T-helper 2 cell (primary cell): ENCODE measurements around the gene PKNOX2.
A peak's percentile ranks its signal among the peaks of the same experiment; 100 is the strongest.

Experiments used
- DNase-seq, 5 experiments: peaks; one replicate each; pipeline versions ENCODE4 v3.0.0 to v3.0.0-alpha.2; 2012 to 2022

PKNOX2 gene

GRCh38 chr11:125422681-125423080, 258.1 kb downstream of the PKNOX2 start:
- no peak for DNase-seq

DNA sequence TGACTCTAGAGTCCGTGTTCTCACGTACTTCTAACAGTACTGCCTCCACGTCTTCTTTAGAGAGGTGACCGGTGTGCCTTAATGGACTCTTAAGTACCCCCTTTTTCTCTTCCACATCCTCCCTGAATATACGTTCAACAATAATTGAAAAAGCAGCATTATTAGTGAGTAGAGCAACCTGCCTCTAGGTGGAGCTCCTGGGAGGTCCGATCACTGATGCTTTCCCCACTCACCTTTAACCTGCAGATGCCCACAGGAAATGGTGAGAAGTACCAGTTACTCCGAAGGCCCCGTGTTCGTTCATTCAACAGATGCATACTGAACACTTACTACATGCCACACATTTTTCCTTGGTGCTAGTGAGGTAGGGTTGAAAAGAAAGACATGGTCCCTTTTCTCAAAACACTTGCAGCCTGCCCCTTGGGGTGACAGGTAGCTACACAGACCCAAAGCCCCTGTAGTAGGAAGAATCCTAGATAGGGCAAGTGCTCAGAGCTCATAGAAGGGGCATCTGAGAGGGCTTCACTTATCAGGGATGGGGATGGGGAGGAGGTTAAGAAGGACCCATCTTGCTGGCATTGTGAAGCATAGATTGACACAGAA, 258.8 kb downstream of the PKNOX2 start:
- no peak for DNase-seq

GRCh38 chr11:125425601-125426000, 261.1 kb downstream of the PKNOX2 start:
- DNase-seq = no peak

- no peak for DNase-seq
These were observed 262.4 kb downstream of the PKNOX2 start for GRCh38 chr11:125426818-125427528.

DNA sequence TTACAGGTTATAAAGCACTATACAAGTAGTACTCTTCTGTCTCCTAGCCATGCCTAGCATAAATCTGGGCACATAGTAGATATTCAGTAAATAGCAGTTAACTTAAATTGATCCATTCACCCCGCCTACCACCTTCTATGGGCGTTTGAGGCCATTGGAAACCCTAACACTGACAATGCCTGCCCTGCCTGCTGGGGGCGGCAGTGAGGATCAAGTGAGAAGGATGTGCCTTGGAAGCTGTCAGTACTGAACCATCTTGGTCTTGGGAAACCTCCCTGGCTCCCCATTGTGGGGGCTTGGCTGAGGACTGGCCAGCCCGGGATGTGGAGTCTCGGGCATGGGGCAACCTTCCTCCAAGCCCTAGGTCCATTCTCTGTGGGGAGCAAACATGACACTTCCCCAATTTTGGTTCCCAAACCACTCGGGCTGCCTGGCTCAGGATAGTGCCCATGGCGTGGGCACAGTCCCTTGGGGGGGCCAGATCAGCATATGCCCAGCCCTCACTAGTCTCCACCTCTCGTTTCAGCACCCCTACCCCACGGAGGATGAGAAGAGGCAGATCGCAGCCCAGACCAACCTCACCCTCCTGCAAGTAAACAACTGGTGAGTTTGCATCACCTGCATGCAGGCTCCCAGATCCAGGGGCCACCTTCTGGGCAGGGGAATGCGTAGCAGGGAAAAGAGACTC, 264.1 kb downstream of the PKNOX2 start:
- DNase-seq = no peak

DNA sequence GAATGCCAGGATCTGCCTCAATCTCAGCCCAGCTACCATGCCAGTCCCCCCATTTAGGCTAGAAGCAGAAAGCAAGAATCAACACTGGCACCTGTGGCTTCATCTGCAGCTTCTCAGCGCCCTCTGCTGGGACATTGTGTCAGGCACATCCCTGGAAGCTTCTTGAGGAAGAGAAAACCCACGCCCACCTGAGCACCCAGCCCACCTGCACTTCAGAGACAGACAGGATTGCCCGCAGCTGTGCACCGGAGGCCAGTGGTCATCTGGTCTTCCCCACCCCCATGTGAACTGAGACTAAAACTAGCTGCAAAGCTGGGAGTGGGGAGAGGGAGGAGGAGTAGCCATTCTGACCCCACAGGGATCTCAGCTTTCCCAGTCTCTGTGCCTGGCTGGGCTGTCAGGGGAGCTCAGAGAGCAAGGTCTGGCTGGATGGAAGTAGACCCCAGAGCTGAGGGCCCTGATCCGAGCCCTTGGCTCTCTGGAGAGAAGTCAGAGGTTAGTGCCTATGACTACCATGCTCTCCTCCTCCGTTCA, 264.7 kb downstream of the PKNOX2 start:
- peak in 3 of 5 experiments; percentile 12 to 34 (median 14) for DNase-seq

- no peak for DNase-seq
These were observed 265.5 kb downstream of the PKNOX2 start for GRCh38 chr11:125429807-125430678.

- DNase-seq = no peak
These were observed 266.5 kb downstream of the PKNOX2 start for GRCh38 chr11:125431009-125431408.

GRCh38 chr11:125431481-125431880, 266.9 kb downstream of the PKNOX2 start:
- no peak for DNase-seq

- peak in 1 of 5 experiments; percentile 8 for DNase-seq
These were observed 269.0 kb downstream of the PKNOX2 start for GRCh38 chr11:125433454-125434121.

DNA sequence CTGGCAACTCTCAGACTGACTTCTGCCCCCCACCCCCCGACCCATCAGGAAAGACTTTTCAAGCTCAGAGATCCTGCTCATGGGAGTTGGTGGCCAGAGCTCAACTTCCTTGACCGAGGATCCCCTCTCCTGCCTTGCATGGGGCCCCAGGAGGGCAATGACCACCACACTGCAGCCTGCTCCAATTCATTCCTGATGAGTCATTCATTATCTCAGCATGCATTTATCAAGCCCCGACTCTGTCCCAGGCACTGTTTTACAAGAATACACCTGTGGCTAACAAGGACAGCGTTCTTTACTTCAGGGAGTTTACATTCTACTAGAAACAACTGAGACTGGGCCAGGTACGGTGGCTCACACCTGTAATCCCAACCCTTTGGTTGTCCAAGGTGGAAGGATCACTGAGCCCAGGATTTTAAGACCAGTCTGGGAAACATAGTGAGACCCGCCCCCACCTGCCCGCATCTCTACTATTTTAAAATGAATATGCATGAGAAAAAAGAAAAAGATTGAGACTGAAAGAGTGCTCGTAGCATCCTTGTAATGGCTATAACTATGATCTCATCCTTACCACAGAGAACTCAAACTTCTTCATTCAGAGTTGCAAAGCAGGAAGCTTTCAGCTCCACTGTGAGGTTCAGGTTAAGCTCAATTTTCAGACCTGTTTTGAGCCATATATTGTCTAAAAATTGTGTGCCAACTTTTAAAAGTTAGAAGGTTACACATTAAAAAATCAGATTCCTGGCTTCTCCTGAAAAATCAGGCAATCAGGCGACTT, 271.1 kb downstream of the PKNOX2 start:
- DNase-seq = no peak

DNA sequence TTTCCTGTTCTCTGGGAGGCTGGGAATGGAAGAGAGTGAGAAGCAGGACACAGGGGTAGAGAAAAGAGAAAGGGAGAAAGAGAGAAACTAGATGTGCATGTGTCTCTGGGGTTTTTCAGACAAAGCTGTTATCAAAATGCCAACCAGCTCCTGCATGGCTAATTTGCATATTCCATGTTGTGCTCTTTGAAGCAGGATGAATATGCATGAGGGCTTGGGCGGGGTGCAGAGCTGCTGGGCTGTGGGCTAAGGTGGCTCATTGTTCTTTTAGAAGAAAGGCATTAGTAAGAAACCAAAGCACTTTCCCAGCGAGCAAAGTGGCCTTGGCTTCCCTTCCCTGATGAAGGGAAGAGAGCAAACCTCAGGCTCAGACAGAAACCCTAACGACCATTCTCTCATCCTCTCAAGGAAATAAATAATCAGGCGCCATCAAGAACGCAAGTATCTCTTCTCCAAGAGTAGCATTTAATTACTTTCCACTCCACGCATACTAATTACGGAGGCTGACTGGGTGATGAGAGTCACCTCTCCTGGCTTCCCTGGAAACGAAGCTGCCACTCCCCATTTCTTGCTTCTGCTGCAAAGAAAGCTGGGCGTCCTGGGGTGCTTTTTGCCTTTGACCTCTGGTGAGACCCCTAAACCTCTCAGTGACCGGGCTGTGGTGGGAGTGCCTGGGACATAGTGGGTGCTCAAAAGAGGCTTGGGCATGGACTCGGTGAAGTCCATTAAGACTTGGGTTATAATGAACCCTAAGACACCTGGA, 277.3 kb downstream of the PKNOX2 start:
- DNase-seq = no peak

- no peak for DNase-seq
These were observed 278.4 kb downstream of the PKNOX2 start for GRCh38 chr11:125442946-125443345.

DNA sequence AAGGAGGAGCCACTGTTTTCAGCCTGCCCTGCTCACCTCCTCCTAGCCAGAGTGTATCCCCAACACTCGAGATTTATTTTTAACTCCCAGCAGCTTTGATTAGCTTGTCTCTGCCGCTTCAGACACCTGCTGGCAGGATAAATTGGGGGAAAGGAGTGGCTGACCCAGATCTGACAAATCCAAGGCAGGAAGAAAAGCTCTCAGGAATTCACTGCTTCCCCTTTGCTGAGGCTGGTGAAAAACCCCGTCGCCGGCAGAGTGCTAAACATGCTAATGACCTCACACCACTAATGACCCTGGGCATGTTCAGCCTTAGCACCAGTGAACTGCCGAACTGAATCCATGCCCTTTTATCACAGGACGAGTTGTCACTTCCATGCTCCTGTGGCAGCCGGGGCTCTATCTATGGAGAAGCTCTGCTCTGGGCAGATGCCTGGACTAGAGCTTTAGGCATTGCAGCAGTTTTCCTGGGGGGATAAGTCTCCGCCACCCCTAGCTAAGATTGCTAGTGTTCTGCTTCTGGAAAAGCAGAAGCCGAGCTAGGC, 279.3 kb downstream of the PKNOX2 start:
- no peak for DNase-seq

DNA sequence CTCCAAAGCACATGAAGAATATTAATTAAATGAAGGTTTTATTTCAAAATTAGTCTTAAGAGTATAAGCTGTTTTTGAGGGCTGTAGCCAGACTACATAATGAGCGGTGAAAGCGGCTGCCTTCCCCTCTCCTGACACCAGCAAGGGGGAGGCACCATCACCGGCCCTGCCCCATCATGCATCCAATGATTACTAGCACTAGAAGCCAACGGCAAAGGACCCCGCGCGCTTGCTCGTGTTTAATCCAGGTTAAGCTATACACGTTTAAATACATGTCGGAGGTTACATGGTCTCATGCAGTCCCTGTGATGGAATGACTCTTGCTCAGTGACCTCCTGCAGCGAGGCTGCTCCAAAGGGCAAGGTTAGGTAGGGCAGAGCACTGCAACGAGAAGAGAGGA, 281.2 kb downstream of the PKNOX2 start:
- DNase-seq = no peak

GRCh38 chr11:125446279-125446678, 281.7 kb downstream of the PKNOX2 start:
- no peak for DNase-seq

- DNase-seq = no peak
These were observed 283.2 kb downstream of the PKNOX2 start for GRCh38 chr11:125447721-125448120.

DNA sequence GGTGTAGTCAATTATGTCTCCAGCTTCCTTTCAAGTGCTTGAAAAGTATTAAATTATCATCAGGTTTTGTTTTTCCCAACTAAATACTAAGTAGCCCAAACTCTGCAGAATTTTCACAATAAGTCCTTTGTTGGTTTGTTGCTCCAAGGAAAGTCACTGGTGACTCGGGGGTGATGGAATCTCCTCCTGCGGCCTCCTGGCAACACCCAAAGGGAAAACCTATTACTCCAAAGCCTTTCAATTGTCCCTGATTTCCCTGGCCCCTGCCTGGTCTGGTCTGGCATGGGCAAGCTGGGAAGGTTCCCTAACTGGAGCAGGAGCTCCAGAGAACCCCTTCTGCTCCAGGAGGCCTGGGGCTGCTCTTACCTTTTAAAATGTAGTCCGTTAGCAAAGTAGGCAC, 283.6 kb downstream of the PKNOX2 start:
- DNase-seq = no peak

- no peak for DNase-seq
These were observed 285.0 kb downstream of the PKNOX2 start for GRCh38 chr11:125449565-125449964.
